WTC11 (cell line): Measurements from ENCODE around the gene CELSR3. TPM values are rescaled to one million over a fixed set of nuclear protein-coding genes. Genes with fewer than 3 reads are reported as not detected.
A peak's percentile ranks its signal among the peaks of the same experiment; 100 is the strongest.

Source experiments
- ATAC-seq: fragments of 200-7000 bp; cut with Tn5 transposase; 2 replicates; pipeline ENCODE4 v1.10.0; 2021; ENCODE audit warnings: mild to moderate bottlenecking, moderate library complexity
- CTCF ChIA-PET: fragments of 300-600 bp; sonication (Branson Sonifier 250); formaldehyde crosslinking; loops from one replicate; lab custom pipeline; 2021; ENCODE audit warnings: antibody characterized with exemption; lab: Charles Lee
- POLR2A ChIA-PET: fragments of 350-600 bp; sonication (Branson Sonifier 250); formaldehyde crosslinking; loops from one replicate; lab custom pipeline; 2021; ENCODE audit warnings: antibody characterized with exemption; lab: Charles Lee
- DNase-seq: peaks from one replicate; pipeline ENCODE4 v3.0.0; 2021; ENCODE audit warnings: low spot score
- H3K27ac Mint-ChIP-seq: 2 replicates; pipeline ENCODE4 v1.8.0; 2021; ENCODE audit warnings: mixed read lengths
- H3K27me3 Mint-ChIP-seq: 2 replicates; pipeline ENCODE4 v1.8.0; 2021; ENCODE audit warnings: low read depth, mild to moderate bottlenecking, moderate library complexity, mixed read lengths
- H3K36me3 Mint-ChIP-seq: 2 replicates; pipeline ENCODE4 v1.8.0; 2021; ENCODE audit warnings: mixed read lengths
- H3K4me1 Mint-ChIP-seq: 2 replicates; pipeline ENCODE4 v1.8.0; 2022; ENCODE audit warnings: mixed read lengths
- H3K4me3 Mint-ChIP-seq: 2 replicates; pipeline ENCODE4 v1.8.0; 2021; ENCODE audit warnings: mild to moderate bottlenecking, moderate library complexity, mixed read lengths
- H3K9me3 Mint-ChIP-seq: 2 replicates; pipeline ENCODE4 v1.8.0; 2021; ENCODE audit warnings: mixed read lengths
- CREB1 ChIP-seq: sonication (generic); formaldehyde crosslinking; IDR thresholded peaks from 2 replicates; pipeline ENCODE4 v1.8.0; 2023; ENCODE audit warnings: mild to moderate bottlenecking, missing genetic modification reagents
- CREM ChIP-seq: sonication (generic); formaldehyde crosslinking; IDR thresholded peaks from 2 replicates; pipeline ENCODE4 v1.8.1; 2022; ENCODE audit warnings: mild to moderate bottlenecking, missing genetic modification reagents, moderate library complexity
- FOXJ3 ChIP-seq: sonication (generic); formaldehyde crosslinking; IDR thresholded peaks from 2 replicates; pipeline ENCODE4 v1.9.0; 2021; ENCODE audit warnings: missing genetic modification reagents, mild to moderate bottlenecking, borderline replicate concordance
- MYBL2 ChIP-seq: sonication (generic); formaldehyde crosslinking; IDR thresholded peaks from 2 replicates; pipeline ENCODE4 v1.8.1; 2023; ENCODE audit warnings: mild to moderate bottlenecking, moderate library complexity, missing genetic modification reagents
- NR3C1 ChIP-seq: sonication (generic); formaldehyde crosslinking; conservative IDR thresholded peaks from 2 replicates; pipeline ENCODE4 v1.8.1; 2023; ENCODE audit warnings: low read depth, mild to moderate bottlenecking, missing genetic modification reagents
- RELA ChIP-seq: sonication (generic); formaldehyde crosslinking; IDR thresholded peaks from 2 replicates; pipeline ENCODE4 v1.8.1; 2022; ENCODE audit warnings: missing genetic modification reagents, mild to moderate bottlenecking, borderline replicate concordance
- SMAD3 ChIP-seq: sonication (generic); formaldehyde crosslinking; IDR thresholded peaks from 2 replicates; pipeline ENCODE4 v1.8.0; 2022; ENCODE audit warnings: missing genetic modification reagents, mild to moderate bottlenecking, borderline replicate concordance
- TCF7 ChIP-seq: sonication (generic); formaldehyde crosslinking; IDR thresholded peaks from 2 replicates; pipeline ENCODE4 v1.8.0; 2022; ENCODE audit warnings: mild to moderate bottlenecking, low read depth, missing genetic modification reagents, moderate library complexity
- TEAD4 ChIP-seq: sonication (generic); formaldehyde crosslinking; IDR thresholded peaks from 2 replicates; pipeline ENCODE4 v1.8.0; 2022; ENCODE audit warnings: mild to moderate bottlenecking, missing genetic modification reagents
- ZNF121 ChIP-seq: sonication (generic); formaldehyde crosslinking; IDR thresholded peaks from 2 replicates; pipeline ENCODE4 v1.8.0; 2023; ENCODE audit warnings: missing genetic modification reagents
- ZNF416 ChIP-seq: fragments of 250-450 bp; sonication (Bioruptor Pico); IDR thresholded peaks from 2 replicates; pipeline ENCODE4 v1.9.0; 2021; ENCODE audit warnings: mild to moderate bottlenecking, inconsistent platforms
- total RNA-seq: library from RNA; stranded (reverse); gene quantifications from 3 replicates; pipeline ENCODE4 v1.2.3, GENCODE V29; 2021
- TF ChIP-seq, protein P1 (sequence below): fragments of 200-600 bp; IDR thresholded peaks from 2 replicates; pipeline ENCODE4 v1.8.0; 2022; ENCODE audit warnings: antibody characterized with exemption
- TF ChIP-seq, protein P2 (sequence below): sonication (generic); formaldehyde crosslinking; conservative IDR thresholded peaks from 2 replicates; pipeline ENCODE4 v1.8.1; 2023; ENCODE audit warnings: mild to moderate bottlenecking, low read depth, missing genetic modification reagents, moderate library complexity
- TF ChIP-seq, protein P3 (sequence below): sonication (generic); formaldehyde crosslinking; IDR thresholded peaks from 2 replicates; pipeline ENCODE4 v1.8.0; 2022; ENCODE audit warnings: mild to moderate bottlenecking, missing genetic modification reagents
- TF ChIP-seq, protein P4 (sequence below): sonication (generic); formaldehyde crosslinking; IDR thresholded peaks from 2 replicates; pipeline ENCODE4 v1.8.1; 2023; ENCODE audit warnings: mild to moderate bottlenecking, missing genetic modification reagents, borderline replicate concordance
- TF ChIP-seq, protein P5 (sequence below): sonication (generic); formaldehyde crosslinking; IDR thresholded peaks from 2 replicates; pipeline ENCODE4 v1.8.0; 2022; ENCODE audit warnings: mild to moderate bottlenecking, missing genetic modification reagents
- TF ChIP-seq, protein P6 (sequence below): sonication (generic); formaldehyde crosslinking; IDR thresholded peaks from 2 replicates; pipeline ENCODE4 v1.8.1; 2022; ENCODE audit warnings: mild to moderate bottlenecking, missing genetic modification reagents, moderate library complexity, borderline replicate concordance

The CELSR3 gene
- total RNA-seq, 1 experiment from 2014 or later, result 27.9 TPM

DNA sequence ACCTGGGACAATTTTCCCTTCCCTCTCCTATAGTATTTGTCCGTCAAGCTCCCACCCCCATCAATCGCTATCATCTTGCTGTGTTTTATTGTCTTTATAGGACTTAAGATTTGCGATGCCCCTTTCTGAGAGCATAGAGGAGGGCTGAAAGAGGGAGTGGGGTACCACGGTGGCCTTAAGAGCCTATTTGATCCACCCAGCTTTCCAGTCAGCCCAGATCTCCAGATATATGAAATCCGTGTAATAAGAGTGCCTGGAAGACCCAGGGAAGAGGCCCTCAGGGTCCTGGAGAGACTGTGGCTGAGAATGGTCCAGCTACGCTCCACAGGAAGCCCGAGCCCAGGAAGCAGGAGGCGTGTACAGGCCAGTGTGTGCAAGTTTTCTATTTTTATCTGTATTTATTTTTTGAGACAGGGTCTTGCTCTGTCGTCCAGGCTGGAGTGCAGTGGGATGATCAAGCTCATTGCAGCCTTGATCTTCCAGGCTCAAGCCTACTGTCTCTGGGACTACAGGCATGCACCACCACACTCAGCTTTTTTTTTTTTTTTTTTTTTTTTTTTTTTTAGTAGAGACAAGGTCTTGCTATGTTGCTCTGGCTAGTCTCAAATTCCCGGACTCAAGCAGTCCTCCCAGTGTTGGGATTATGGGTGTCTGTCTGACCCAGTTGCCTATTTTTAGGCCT lies 24.0 kb upstream of the CELSR3 start:
- Mint-ChIP-seq H3K27ac (peak overlapping the region; percentile 49), H3K9me3 (no peaks in the 10 kb centered on the region), H3K36me3 (peaks cover 46% of the 10 kb centered on the region), H3K27me3 (no peaks in the 10 kb centered on the region), H3K4me1 (peaks cover 16% of the 10 kb centered on the region), H3K4me3 (peak overlapping the region; percentile 89)
- DNase-seq (no peak), ATAC-seq (no peak)
- TF ChIP-seq ZNF121 (CRISPR knock-in tag) (no peak; the same call in 1 of the 2 replicates), CREB1 (no peak), RELA (CRISPR knock-in tag) (no peak), NR3C1 (CRISPR knock-in tag) (no peak), CREM (CRISPR knock-in tag) (no peak), FOXJ3 (CRISPR knock-in tag) (no peak), TCF7 (CRISPR knock-in tag) (no peak), MYBL2 (no peak), TEAD4 (no peak), ZNF416 (CRISPR knock-in tag) (no peak), SMAD3 (no peak)
- TF ChIP-seq, protein P1, sequence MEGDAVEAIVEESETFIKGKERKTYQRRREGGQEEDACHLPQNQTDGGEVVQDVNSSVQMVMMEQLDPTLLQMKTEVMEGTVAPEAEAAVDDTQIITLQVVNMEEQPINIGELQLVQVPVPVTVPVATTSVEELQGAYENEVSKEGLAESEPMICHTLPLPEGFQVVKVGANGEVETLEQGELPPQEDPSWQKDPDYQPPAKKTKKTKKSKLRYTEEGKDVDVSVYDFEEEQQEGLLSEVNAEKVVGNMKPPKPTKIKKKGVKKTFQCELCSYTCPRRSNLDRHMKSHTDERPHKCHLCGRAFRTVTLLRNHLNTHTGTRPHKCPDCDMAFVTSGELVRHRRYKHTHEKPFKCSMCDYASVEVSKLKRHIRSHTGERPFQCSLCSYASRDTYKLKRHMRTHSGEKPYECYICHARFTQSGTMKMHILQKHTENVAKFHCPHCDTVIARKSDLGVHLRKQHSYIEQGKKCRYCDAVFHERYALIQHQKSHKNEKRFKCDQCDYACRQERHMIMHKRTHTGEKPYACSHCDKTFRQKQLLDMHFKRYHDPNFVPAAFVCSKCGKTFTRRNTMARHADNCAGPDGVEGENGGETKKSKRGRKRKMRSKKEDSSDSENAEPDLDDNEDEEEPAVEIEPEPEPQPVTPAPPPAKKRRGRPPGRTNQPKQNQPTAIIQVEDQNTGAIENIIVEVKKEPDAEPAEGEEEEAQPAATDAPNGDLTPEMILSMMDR, result no peak
- TF ChIP-seq, protein P2, sequence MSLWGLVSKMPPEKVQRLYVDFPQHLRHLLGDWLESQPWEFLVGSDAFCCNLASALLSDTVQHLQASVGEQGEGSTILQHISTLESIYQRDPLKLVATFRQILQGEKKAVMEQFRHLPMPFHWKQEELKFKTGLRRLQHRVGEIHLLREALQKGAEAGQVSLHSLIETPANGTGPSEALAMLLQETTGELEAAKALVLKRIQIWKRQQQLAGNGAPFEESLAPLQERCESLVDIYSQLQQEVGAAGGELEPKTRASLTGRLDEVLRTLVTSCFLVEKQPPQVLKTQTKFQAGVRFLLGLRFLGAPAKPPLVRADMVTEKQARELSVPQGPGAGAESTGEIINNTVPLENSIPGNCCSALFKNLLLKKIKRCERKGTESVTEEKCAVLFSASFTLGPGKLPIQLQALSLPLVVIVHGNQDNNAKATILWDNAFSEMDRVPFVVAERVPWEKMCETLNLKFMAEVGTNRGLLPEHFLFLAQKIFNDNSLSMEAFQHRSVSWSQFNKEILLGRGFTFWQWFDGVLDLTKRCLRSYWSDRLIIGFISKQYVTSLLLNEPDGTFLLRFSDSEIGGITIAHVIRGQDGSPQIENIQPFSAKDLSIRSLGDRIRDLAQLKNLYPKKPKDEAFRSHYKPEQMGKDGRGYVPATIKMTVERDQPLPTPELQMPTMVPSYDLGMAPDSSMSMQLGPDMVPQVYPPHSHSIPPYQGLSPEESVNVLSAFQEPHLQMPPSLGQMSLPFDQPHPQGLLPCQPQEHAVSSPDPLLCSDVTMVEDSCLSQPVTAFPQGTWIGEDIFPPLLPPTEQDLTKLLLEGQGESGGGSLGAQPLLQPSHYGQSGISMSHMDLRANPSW, result no peak
- TF ChIP-seq, protein P3, sequence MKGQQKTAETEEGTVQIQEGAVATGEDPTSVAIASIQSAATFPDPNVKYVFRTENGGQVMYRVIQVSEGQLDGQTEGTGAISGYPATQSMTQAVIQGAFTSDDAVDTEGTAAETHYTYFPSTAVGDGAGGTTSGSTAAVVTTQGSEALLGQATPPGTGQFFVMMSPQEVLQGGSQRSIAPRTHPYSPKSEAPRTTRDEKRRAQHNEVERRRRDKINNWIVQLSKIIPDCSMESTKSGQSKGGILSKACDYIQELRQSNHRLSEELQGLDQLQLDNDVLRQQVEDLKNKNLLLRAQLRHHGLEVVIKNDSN, result no peak
- TF ChIP-seq, protein P4, sequence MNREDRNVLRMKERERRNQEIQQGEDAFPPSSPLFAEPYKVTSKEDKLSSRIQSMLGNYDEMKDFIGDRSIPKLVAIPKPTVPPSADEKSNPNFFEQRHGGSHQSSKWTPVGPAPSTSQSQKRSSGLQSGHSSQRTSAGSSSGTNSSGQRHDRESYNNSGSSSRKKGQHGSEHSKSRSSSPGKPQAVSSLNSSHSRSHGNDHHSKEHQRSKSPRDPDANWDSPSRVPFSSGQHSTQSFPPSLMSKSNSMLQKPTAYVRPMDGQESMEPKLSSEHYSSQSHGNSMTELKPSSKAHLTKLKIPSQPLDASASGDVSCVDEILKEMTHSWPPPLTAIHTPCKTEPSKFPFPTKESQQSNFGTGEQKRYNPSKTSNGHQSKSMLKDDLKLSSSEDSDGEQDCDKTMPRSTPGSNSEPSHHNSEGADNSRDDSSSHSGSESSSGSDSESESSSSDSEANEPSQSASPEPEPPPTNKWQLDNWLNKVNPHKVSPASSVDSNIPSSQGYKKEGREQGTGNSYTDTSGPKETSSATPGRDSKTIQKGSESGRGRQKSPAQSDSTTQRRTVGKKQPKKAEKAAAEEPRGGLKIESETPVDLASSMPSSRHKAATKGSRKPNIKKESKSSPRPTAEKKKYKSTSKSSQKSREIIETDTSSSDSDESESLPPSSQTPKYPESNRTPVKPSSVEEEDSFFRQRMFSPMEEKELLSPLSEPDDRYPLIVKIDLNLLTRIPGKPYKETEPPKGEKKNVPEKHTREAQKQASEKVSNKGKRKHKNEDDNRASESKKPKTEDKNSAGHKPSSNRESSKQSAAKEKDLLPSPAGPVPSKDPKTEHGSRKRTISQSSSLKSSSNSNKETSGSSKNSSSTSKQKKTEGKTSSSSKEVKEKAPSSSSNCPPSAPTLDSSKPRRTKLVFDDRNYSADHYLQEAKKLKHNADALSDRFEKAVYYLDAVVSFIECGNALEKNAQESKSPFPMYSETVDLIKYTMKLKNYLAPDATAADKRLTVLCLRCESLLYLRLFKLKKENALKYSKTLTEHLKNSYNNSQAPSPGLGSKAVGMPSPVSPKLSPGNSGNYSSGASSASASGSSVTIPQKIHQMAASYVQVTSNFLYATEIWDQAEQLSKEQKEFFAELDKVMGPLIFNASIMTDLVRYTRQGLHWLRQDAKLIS, result no peak
- TF ChIP-seq, protein P5, sequence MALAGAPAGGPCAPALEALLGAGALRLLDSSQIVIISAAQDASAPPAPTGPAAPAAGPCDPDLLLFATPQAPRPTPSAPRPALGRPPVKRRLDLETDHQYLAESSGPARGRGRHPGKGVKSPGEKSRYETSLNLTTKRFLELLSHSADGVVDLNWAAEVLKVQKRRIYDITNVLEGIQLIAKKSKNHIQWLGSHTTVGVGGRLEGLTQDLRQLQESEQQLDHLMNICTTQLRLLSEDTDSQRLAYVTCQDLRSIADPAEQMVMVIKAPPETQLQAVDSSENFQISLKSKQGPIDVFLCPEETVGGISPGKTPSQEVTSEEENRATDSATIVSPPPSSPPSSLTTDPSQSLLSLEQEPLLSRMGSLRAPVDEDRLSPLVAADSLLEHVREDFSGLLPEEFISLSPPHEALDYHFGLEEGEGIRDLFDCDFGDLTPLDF, result no peak
- TF ChIP-seq, protein P6, sequence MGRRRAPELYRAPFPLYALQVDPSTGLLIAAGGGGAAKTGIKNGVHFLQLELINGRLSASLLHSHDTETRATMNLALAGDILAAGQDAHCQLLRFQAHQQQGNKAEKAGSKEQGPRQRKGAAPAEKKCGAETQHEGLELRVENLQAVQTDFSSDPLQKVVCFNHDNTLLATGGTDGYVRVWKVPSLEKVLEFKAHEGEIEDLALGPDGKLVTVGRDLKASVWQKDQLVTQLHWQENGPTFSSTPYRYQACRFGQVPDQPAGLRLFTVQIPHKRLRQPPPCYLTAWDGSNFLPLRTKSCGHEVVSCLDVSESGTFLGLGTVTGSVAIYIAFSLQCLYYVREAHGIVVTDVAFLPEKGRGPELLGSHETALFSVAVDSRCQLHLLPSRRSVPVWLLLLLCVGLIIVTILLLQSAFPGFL (CRISPR knock-in tag), result no peak
- ChIA-PET CTCF (interaction anchor here (0.6 to 2.2 kb wide), 23 partner anchors 10 to 446 kb away, joined by 3 to 27 read pairs (median 5); partner anchors contain the start of genes CCDC51, CELSR3, IP6K2 and LAMB2), POLR2A (interaction anchor here (0.6 to 1.5 kb wide), 3 partner anchors 9 to 251 kb away, joined by 4 to 6 read pairs (median 4); partner anchors contain the start of gene IP6K2)
